ENCODE measurements around the gene COL15A1.

GRCh38 chr9:98921732-98922131 lies 22.0 kb upstream of the COL15A1 start:
- TF ChIP-seq REST (IDR thresholded peaks at IDR 0.05; ENCODE audit: insufficient read depth in 1 of 2, low read depth in 2 of 2, low read length in 2 of 2) (no peak), POLR2AphosphoS5 (IDR thresholded peaks at IDR 0.05; ENCODE audit: low read depth, low read length) (no peak), TAF1 (IDR thresholded peaks at IDR 0.05; ENCODE audit: borderline replicate concordance, insufficient read depth, low read length) (no peak), FOXP2 (optimal IDR thresholded peaks at IDR 0.05; ENCODE audit: borderline replicate concordance, extremely low read depth, extremely low read length, insufficient read depth) (no peak)
